Progenitor cell of endocrine pancreas (in vitro differentiated cells): ENCODE data around the gene PGGT1B. TPM values are rescaled to one million over a fixed set of nuclear protein-coding genes. Genes with fewer than 3 reads are reported as not detected.

Experiments
- DNase-seq: peaks from one replicate; pipeline ENCODE4 v3.0.0; 2021; ENCODE audit warnings: low spot score; ENCODE audit not compliant: unreplicated experiment
- H3K27ac Mint-ChIP-seq: 2 replicates; pipeline ENCODE4 v1.8.0; 2021; ENCODE audit warnings: mild to moderate bottlenecking, moderate library complexity, mixed read lengths
- H3K27me3 Mint-ChIP-seq: 2 replicates; pipeline ENCODE4 v1.8.0; 2021; ENCODE audit warnings: mixed read lengths
- H3K36me3 Mint-ChIP-seq: 2 replicates; pipeline ENCODE4 v1.8.0; 2022; ENCODE audit warnings: mixed read lengths; ENCODE audit not compliant: insufficient read depth
- H3K4me1 Mint-ChIP-seq: 2 replicates; pipeline ENCODE4 v1.8.0; 2021; ENCODE audit warnings: low read depth, mixed read lengths
- H3K4me3 Mint-ChIP-seq: 2 replicates; pipeline ENCODE4 v1.8.0; 2021; ENCODE audit warnings: low read depth, mild to moderate bottlenecking, moderate library complexity, mixed read lengths
- H3K9me3 Mint-ChIP-seq: 2 replicates; pipeline ENCODE4 v1.8.0; 2021; ENCODE audit warnings: low read depth, mixed read lengths
- total RNA-seq: library from RNA; stranded (reverse); gene quantifications from 2 replicates; pipeline ENCODE4 v1.2.1, GENCODE V29; 2021
- TF ChIP-seq, protein P1 (sequence below): fragments of 200-600 bp; sonication (generic); IDR thresholded peaks from one replicate; pipeline ENCODE4 v1.5.0; 2021; ENCODE audit warnings: antibody characterized with exemption, mild to moderate bottlenecking; ENCODE audit not compliant: unreplicated experiment

PGGT1B gene
- total RNA-seq, 1 donor from 2014 or later, result 43.5 TPM

DNA sequence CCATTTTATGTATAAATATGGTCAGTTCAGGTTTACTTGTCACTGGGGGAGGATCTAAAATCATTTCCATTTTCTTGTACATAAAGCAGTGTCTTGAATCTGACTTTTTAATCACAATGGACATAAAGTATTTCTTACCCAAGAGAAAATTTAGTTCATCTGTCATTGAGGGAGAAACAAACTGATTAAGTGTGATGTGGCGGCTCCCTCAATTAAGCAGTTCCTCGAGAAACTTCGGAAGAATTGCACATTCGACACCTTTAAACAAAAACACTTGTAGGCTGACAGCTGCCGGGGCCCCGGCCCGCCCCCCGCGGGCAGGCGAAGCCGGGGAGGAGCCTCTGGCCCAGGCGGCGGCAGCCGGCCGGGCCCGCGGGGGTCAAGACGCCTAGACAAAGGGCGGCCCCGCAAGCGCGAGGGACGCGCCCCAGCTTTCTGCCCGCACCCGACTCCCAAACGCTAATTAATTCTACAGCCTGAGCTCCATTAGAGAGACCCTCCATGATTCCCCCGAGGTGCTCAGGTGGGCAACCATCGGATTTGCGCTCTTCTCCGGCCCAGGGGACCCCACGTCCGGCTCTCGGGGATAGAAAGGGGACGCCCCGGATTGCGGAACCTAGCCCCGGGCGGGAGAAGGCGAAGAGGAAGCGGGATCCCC lies 93.7 kb downstream of the PGGT1B start:
- Mint-ChIP-seq H3K4me1 (peaks cover 1% of the 10 kb centered on the region), H3K27me3 (peaks cover 53% of the 10 kb centered on the region), H3K9me3 (peaks cover 19% of the 10 kb centered on the region), H3K36me3 (peaks cover 10% of the 10 kb centered on the region), H3K27ac (peak overlapping the region; percentile 86), H3K4me3 (peak overlapping the region; percentile 86)
- no peak for DNase-seq
- TF ChIP-seq, protein P1, sequence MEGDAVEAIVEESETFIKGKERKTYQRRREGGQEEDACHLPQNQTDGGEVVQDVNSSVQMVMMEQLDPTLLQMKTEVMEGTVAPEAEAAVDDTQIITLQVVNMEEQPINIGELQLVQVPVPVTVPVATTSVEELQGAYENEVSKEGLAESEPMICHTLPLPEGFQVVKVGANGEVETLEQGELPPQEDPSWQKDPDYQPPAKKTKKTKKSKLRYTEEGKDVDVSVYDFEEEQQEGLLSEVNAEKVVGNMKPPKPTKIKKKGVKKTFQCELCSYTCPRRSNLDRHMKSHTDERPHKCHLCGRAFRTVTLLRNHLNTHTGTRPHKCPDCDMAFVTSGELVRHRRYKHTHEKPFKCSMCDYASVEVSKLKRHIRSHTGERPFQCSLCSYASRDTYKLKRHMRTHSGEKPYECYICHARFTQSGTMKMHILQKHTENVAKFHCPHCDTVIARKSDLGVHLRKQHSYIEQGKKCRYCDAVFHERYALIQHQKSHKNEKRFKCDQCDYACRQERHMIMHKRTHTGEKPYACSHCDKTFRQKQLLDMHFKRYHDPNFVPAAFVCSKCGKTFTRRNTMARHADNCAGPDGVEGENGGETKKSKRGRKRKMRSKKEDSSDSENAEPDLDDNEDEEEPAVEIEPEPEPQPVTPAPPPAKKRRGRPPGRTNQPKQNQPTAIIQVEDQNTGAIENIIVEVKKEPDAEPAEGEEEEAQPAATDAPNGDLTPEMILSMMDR, result no peak

DNA sequence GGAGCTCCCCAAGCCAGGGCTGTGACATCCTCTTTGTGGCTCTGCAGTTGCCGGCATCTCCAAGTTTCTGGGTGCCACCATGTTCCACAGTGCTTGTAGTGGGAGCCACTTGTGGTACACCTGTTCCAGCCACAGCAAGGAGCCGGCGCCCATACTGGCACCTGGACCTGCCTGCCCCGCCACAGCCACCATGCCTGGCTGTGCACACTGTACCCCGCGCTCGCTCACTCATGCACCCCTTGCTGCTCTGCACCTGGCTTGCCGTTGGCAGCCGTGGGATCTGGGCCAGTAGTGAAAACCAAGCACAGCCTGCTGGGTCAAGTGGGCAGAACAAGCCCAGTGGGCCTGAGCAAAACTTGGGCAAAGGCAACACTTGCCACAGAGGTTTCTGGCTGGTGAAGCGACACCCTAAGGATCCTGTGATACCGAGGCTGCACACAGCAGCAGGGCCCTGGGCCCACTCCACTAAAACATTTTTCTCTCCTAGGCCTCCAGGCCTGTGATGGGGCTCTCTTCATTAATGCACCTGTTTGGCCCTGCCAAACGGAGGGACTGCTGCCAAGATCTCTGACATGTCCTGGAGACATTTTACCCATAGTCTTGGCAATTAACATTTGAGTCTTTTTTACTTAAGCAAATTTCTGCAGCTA lies 95.8 kb downstream of the PGGT1B start:
- no peak overlapping the region for H3K27ac Mint-ChIP-seq
- no peak for DNase-seq
- no peak overlapping the region for H3K4me3 Mint-ChIP-seq
- TF ChIP-seq, protein P1, result no peak
- H3K9me3 Mint-ChIP-seq, result peaks cover 19% of the 10 kb centered on the region
- peaks cover 10% of the 10 kb centered on the region for H3K36me3 Mint-ChIP-seq
- peaks cover 1% of the 10 kb centered on the region for H3K4me1 Mint-ChIP-seq
- peaks cover 33% of the 10 kb centered on the region for H3K27me3 Mint-ChIP-seq

DNA sequence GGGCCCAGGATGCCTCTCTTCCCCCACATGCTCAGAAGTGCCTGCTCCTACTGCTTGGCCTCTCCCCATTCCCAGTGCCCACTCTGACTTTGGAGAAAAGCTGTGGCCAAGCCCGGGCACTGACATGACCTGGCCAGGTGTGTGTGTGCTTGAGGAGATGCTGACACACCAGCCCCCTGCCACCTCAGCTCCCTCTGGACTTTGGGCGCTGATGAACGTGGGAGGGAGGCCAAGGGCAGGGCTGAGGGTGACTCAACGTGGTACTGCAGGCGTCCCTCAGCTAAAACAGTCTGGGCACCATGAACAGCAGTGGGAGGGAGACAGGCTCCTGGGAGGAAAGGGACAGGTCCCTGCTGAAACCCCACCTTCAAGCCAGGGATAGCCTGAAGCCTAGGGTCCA lies 96.9 kb downstream of the PGGT1B start:
- Mint-ChIP-seq H3K9me3 (peaks cover 19% of the 10 kb centered on the region), H3K27me3 (peaks cover 22% of the 10 kb centered on the region), H3K4me3 (no peak overlapping the region), H3K27ac (no peak overlapping the region), H3K36me3 (peaks cover 10% of the 10 kb centered on the region), H3K4me1 (peaks cover 4% of the 10 kb centered on the region)
- no peak for DNase-seq
- TF ChIP-seq, protein P1, result no peak

DNA sequence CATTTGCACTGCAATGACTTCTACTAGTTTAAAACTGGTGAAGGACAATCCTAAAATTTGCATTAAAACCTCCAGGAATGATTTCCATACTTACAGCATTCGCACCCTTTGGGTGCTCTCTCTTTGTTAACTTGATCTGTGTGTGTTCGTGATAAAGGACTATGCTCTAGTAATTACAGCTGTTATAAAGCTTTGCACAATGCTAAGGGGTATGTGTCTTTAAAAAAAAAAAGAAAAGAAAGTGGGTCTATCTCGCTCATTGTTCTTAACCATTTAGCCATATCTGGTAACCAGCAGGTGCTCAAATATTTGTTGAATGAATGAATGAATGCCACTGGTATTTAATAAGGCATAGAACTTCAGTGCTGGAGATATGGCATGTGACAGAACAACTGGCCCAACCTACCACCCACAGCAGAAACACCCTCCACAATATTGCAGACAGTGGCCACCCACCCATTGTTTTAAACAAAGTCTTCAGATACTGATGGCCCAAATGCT lies 101.7 kb downstream of the PGGT1B start:
- no peak overlapping the region for H3K27ac Mint-ChIP-seq
- H3K9me3 Mint-ChIP-seq, result peaks cover 16% of the 10 kb centered on the region
- TF ChIP-seq, protein P1, result no peak
- no peak overlapping the region for H3K4me3 Mint-ChIP-seq
- no peaks in the 10 kb centered on the region for H3K27me3 Mint-ChIP-seq
- peaks cover 2% of the 10 kb centered on the region for H3K4me1 Mint-ChIP-seq
- peaks cover 1% of the 10 kb centered on the region for H3K36me3 Mint-ChIP-seq
- DNase-seq, result no peak

Other genes with a start within 250 kb of the PGGT1B start
- 5.3 and 9.4 TPM in 2 replicates for gene TRIM36, start 93.0 kb downstream of the PGGT1B start, total RNA-seq
- gene CCDC112, start 33.8 kb upstream of the PGGT1B start, total RNA-seq, result 10.8 and 10.9 TPM in 2 replicates